Mesendoderm (in vitro differentiated cells): Measurements from ENCODE around the gene TGFBR2.

ENCODE experiments used
- DNase-seq: peaks from one replicate; pipeline ENCODE4 v3.0.0; 2013
- H2AK5ac ChIP-seq: 2 replicates; pipeline ENCODE4 v1.6.1; 2013; ENCODE audit warnings: low read length, inconsistent platforms
- H2BK120ac ChIP-seq: 2 replicates; pipeline ENCODE4 v1.6.1; 2013; ENCODE audit warnings: low read depth, mild to moderate bottlenecking, low read length, moderate library complexity, mixed read lengths
- H2BK15ac ChIP-seq: replicated peaks from 2 replicates; pipeline ENCODE4 v1.6.1; 2013; ENCODE audit warnings: low read depth, mild to moderate bottlenecking, moderate library complexity
- H2BK5ac ChIP-seq: 2 replicates; pipeline ENCODE4 v1.6.1; 2013; ENCODE audit warnings: low read length, inconsistent platforms
- H3K18ac ChIP-seq: 2 replicates; pipeline ENCODE4 v1.6.1; 2013; ENCODE audit warnings: mild to moderate bottlenecking, low read length, mixed read lengths
- H3K23ac ChIP-seq: one replicate; pipeline ENCODE4 v1.6.1; 2013; ENCODE audit warnings: low read length
- H3K27ac ChIP-seq: 2 replicates; pipeline ENCODE4 v1.5.1; 2013; ENCODE audit warnings: low read depth, mild to moderate bottlenecking, inconsistent platforms, low read length, moderate library complexity
- H3K27me3 ChIP-seq: 2 replicates; pipeline ENCODE4 v1.6.1; 2013; ENCODE audit warnings: low read length, control low read depth, mild to moderate bottlenecking, inconsistent platforms; ENCODE audit not compliant: insufficient read depth, poor library complexity
- H3K36me3 ChIP-seq: 2 replicates; pipeline ENCODE4 v1.6.1; 2013; ENCODE audit warnings: low read length, inconsistent platforms; ENCODE audit not compliant: control insufficient read depth, insufficient read depth
- H3K4ac ChIP-seq: one replicate; pipeline ENCODE4 v1.6.1; 2013; ENCODE audit warnings: low read depth, mild to moderate bottlenecking, low read length, moderate library complexity
- H3K4me1 ChIP-seq: 2 replicates; pipeline ENCODE4 v1.6.1; 2013; ENCODE audit warnings: low read depth, low read length, inconsistent platforms; ENCODE audit not compliant: control insufficient read depth
- H3K4me2 ChIP-seq: 2 replicates; pipeline ENCODE4 v1.6.1; 2013; ENCODE audit warnings: low read length
- H3K4me3 ChIP-seq: 2 replicates; pipeline ENCODE4 v1.5.1; 2013; ENCODE audit warnings: mild to moderate bottlenecking, low read length
- H3K56ac ChIP-seq: one replicate; pipeline ENCODE4 v1.6.1; 2013; ENCODE audit warnings: low read length
- H3K79me1 ChIP-seq: 2 replicates; pipeline ENCODE4 v1.6.1; 2013; ENCODE audit warnings: low read length, inconsistent platforms
- H3K79me2 ChIP-seq: 2 replicates; pipeline ENCODE4 v1.6.1; 2013; ENCODE audit warnings: mild to moderate bottlenecking, low read length; ENCODE audit not compliant: control insufficient read depth, insufficient read depth
- H3K9ac ChIP-seq: 2 replicates; pipeline ENCODE4 v1.6.1; 2013; ENCODE audit warnings: low read length, inconsistent platforms
- H4K5ac ChIP-seq: one replicate; pipeline ENCODE4 v1.6.1; 2013; ENCODE audit warnings: low read length
- H4K8ac ChIP-seq: one replicate; pipeline ENCODE4 v1.6.1; 2013; ENCODE audit warnings: low read depth, mild to moderate bottlenecking, control low read depth, low read length, moderate library complexity
- WGBS: extraction: QIAGEN DNeasy Blood & Tissue Kit; methylation state at CpG from one replicate; pipeline ENCODE4 v1.1.7; 2013; ENCODE audit warnings: low lambda C conversion rate, missing lambda C conversion rate; ENCODE audit not compliant: insufficient coverage; ENCODE audit errors: extremely low coverage; 5-methylcytosine and 5-hydroxymethylcytosine counted together

The TGFBR2 gene

GRCh38 chr3:30604093-30604492, 2.3 kb upstream of the TGFBR2 start:
- H3K23ac ChIP-seq, result no peak overlapping the region
- H3K36me3 ChIP-seq, result no peaks in the 10 kb centered on the region
- no peak overlapping the region for H3K4me2 ChIP-seq
- no peak overlapping the region for H4K8ac ChIP-seq
- no peak overlapping the region for H3K18ac ChIP-seq
- H3K56ac ChIP-seq, result no peak overlapping the region
- H2BK5ac ChIP-seq, result no peak overlapping the region
- H3K4me3 ChIP-seq, result no peak overlapping the region
- H3K27me3 ChIP-seq, result no peaks in the 10 kb centered on the region
- H3K27ac ChIP-seq, result no peak overlapping the region
- H3K4me1 ChIP-seq, result no peaks in the 10 kb centered on the region
- H3K79me2 ChIP-seq, result peaks cover 9% of the 10 kb centered on the region
- DNase-seq, result no peak
- H2BK120ac ChIP-seq, result no peak overlapping the region
- WGBS, result no CpG with 5 or more reads among the region's 3 CpGs
- no peak overlapping the region for H4K5ac ChIP-seq
- no peak overlapping the region for H3K4ac ChIP-seq
- peaks cover 2% of the 10 kb centered on the region for H3K79me1 ChIP-seq
- no peak overlapping the region for H2BK15ac ChIP-seq
- H3K9ac ChIP-seq, result no peak overlapping the region
- H2AK5ac ChIP-seq, result no peak overlapping the region

GRCh38 chr3:30604558-30604957, 1.8 kb upstream of the TGFBR2 start:
- no CpG with 5 or more reads among the region's 5 CpGs for WGBS

GRCh38 chr3:30605005-30605404, 1.4 kb upstream of the TGFBR2 start:
- no peak for DNase-seq
- H3K4ac ChIP-seq, result peak overlapping the region; percentile 68
- H3K79me2 ChIP-seq, result peaks cover 9% of the 10 kb centered on the region
- no peak overlapping the region for H3K27ac ChIP-seq
- H4K8ac ChIP-seq, result no peak overlapping the region
- no peak overlapping the region for H3K56ac ChIP-seq
- no peaks in the 10 kb centered on the region for H3K4me1 ChIP-seq
- no peaks in the 10 kb centered on the region for H3K36me3 ChIP-seq
- WGBS, result no CpG with 5 or more reads among the region's 4 CpGs
- no peak overlapping the region for H2BK120ac ChIP-seq
- H2AK5ac ChIP-seq, result no peak overlapping the region
- no peak overlapping the region for H2BK15ac ChIP-seq
- no peak overlapping the region for H3K18ac ChIP-seq
- no peaks in the 10 kb centered on the region for H3K27me3 ChIP-seq
- no peak overlapping the region for H3K4me2 ChIP-seq
- H3K23ac ChIP-seq, result no peak overlapping the region
- no peak overlapping the region for H3K4me3 ChIP-seq
- H3K9ac ChIP-seq, result no peak overlapping the region
- no peak overlapping the region for H2BK5ac ChIP-seq
- peaks cover 2% of the 10 kb centered on the region for H3K79me1 ChIP-seq
- H4K5ac ChIP-seq, result no peak overlapping the region

More at GRCh38 chr3:30604558-30604957, 1.8 kb upstream of the TGFBR2 start:
- H3K18ac ChIP-seq, result no peak overlapping the region
- no peak overlapping the region for H3K27ac ChIP-seq
- no peak overlapping the region for H2AK5ac ChIP-seq
- no peaks in the 10 kb centered on the region for H3K27me3 ChIP-seq
- H3K79me1 ChIP-seq, result peaks cover 2% of the 10 kb centered on the region
- peak overlapping the region; percentile 68 for H3K4ac ChIP-seq
- no peak overlapping the region for H3K56ac ChIP-seq
- no peak overlapping the region for H3K4me2 ChIP-seq
- no peak overlapping the region for H2BK120ac ChIP-seq
- no peak overlapping the region for H4K8ac ChIP-seq
- H3K36me3 ChIP-seq, result no peaks in the 10 kb centered on the region
- no peak overlapping the region for H3K4me3 ChIP-seq
- no peak for DNase-seq
- no peak overlapping the region for H3K23ac ChIP-seq
- H3K4me1 ChIP-seq, result no peaks in the 10 kb centered on the region
- peaks cover 9% of the 10 kb centered on the region for H3K79me2 ChIP-seq
- no peak overlapping the region for H4K5ac ChIP-seq
- H2BK15ac ChIP-seq, result no peak overlapping the region
- H2BK5ac ChIP-seq, result no peak overlapping the region
- H3K9ac ChIP-seq, result no peak overlapping the region

- peaks cover 11% of the 10 kb centered on the region for H3K79me2 ChIP-seq
- peaks cover 3% of the 10 kb centered on the region for H3K79me1 ChIP-seq
- H3K56ac ChIP-seq, result peak overlapping the region; percentile 91
- peak overlapping the region; percentile 22 for H3K4ac ChIP-seq
- peak overlapping the region; percentile 25 for H2BK5ac ChIP-seq
- no peak overlapping the region for H2AK5ac ChIP-seq
- no peak overlapping the region for H4K5ac ChIP-seq
- H3K9ac ChIP-seq, result peak overlapping the region; percentile 85
- H3K36me3 ChIP-seq, result no peaks in the 10 kb centered on the region
- H2BK120ac ChIP-seq, result no peak overlapping the region
- peak overlapping the region; percentile 83 for H3K4me2 ChIP-seq
- H4K8ac ChIP-seq, result no peak overlapping the region
- no CpG with 5 or more reads among the region's 10 CpGs for WGBS
- peak overlapping the region; percentile 67 for H3K4me3 ChIP-seq
- peaks cover 2% of the 10 kb centered on the region for H3K4me1 ChIP-seq
- peak overlapping the region; percentile 85 for H2BK15ac ChIP-seq
- no peak overlapping the region for H3K23ac ChIP-seq
- no peaks in the 10 kb centered on the region for H3K27me3 ChIP-seq
- H3K27ac ChIP-seq, result no peak overlapping the region
- DNase-seq, result no peak
- H3K18ac ChIP-seq, result peak overlapping the region; percentile 15
These were observed 598 bp upstream of the TGFBR2 start for GRCh38 chr3:30605706-30606300.

GRCh38 chr3:30607032-30607833, 832 bp downstream of the TGFBR2 start:
- Histone ChIP-seq H3K18ac (peak overlapping the region; percentile 91), H3K4me3 (peak overlapping the region; percentile 67), H4K8ac (no peak overlapping the region), H3K27ac (peak overlapping the region; percentile 63), H3K4me1 (peaks cover 4% of the 10 kb centered on the region), H3K23ac (no peak overlapping the region), H3K79me2 (peaks cover 15% of the 10 kb centered on the region), H3K9ac (peak overlapping the region; percentile 85), H3K27me3 (no peaks in the 10 kb centered on the region), H3K4ac (peak overlapping the region; percentile 22), H3K36me3 (no peaks in the 10 kb centered on the region), H2BK15ac (peak overlapping the region; percentile 25), H2AK5ac (no peak overlapping the region), H3K4me2 (peak overlapping the region; percentile 91), H2BK120ac (peak overlapping the region; percentile 52), H4K5ac (no peak overlapping the region), H2BK5ac (no peak overlapping the region), H3K56ac (peak overlapping the region; percentile 91), H3K79me1 (peaks cover 5% of the 10 kb centered on the region)
- WGBS, result no CpG with 5 or more reads among the region's 45 CpGs
- peak; percentile 80 for DNase-seq
